Keratinocyte (primary cell): ENCODE data around the gene MDM4. TPM values are rescaled to one million over a fixed set of nuclear protein-coding genes. Genes with fewer than 3 reads are reported as not detected.

Experiments
- DNase-seq: peaks from one replicate; pipeline ENCODE4 v3.0.0-alpha.2; 2011; ENCODE audit warnings: low read depth, missing footprints, low spot score
- FAIRE-seq: peaks from 2 replicates; lab custom pipeline; 2011; peaks lifted over from hg19 to GRCh38; lab: Jason Lieb, UNC
- H2AFZ ChIP-seq: 2 replicates; pipeline ENCODE4 v1.6.0; 2012; ENCODE audit warnings: low read length, control low read depth, inconsistent platforms; ENCODE audit not compliant: control insufficient read depth
- H3K27ac ChIP-seq: 2 replicates; pipeline ENCODE4 v1.5.1; 2011; ENCODE audit warnings: low read length; ENCODE audit not compliant: control insufficient read depth, insufficient read depth
- H3K27me3 ChIP-seq: 3 replicates; pipeline ENCODE4 v1.6.0; 2011; ENCODE audit warnings: low read length; ENCODE audit not compliant: control insufficient read depth, insufficient read depth; ENCODE audit errors: extremely low read depth
- H3K36me3 ChIP-seq, 2 experiments: 2 replicates in 1 of 2; 3 replicates in 1 of 2; pipeline ENCODE4 v1.5.1; 2011; ENCODE audit warnings: low read length in 2 of 2, mild to moderate bottlenecking in 1 of 2; ENCODE audit not compliant: control insufficient read depth in 2 of 2, insufficient read depth in 2 of 2; ENCODE audit errors: extremely low read depth in 1 of 2
- H3K4me1 ChIP-seq: 3 replicates; pipeline ENCODE4 v1.5.1; 2011; ENCODE audit warnings: low read length; ENCODE audit not compliant: control insufficient read depth, insufficient read depth; ENCODE audit errors: extremely low read depth
- H3K4me2 ChIP-seq: 3 replicates; pipeline ENCODE4 v1.6.0; 2011; ENCODE audit warnings: low read depth, low read length; ENCODE audit not compliant: control insufficient read depth, insufficient read depth; ENCODE audit errors: extremely low read depth
- H3K4me3 ChIP-seq, 3 experiments: fragments of 200-600 bp in 1 of 3; sonication (generic) in 1 of 3; 2 replicates in 2 of 3; 3 replicates in 1 of 3; pipeline ENCODE4 v1.5.1; 2011 to 2016; ENCODE audit warnings: low read length in 3 of 3, mild to moderate bottlenecking in 3 of 3, control low read depth in 2 of 3, inconsistent platforms in 1 of 3, low read depth in 1 of 3, mixed read lengths in 1 of 3, mixed run types in 1 of 3, moderate library complexity in 1 of 3; ENCODE audit not compliant: control insufficient read depth in 2 of 3, insufficient read depth in 2 of 3; ENCODE audit errors: extremely low read depth in 1 of 3
- H3K79me2 ChIP-seq: 2 replicates; pipeline ENCODE4 v1.6.0; 2012; ENCODE audit warnings: low read length; ENCODE audit not compliant: control insufficient read depth, insufficient read depth
- H3K9ac ChIP-seq: 3 replicates; pipeline ENCODE4 v1.6.0; 2011; ENCODE audit warnings: low read length; ENCODE audit not compliant: control insufficient read depth, insufficient read depth; ENCODE audit errors: extremely low read depth
- H3K9me1 ChIP-seq: 3 replicates; pipeline ENCODE4 v1.6.0; 2011; ENCODE audit warnings: low read length; ENCODE audit not compliant: control insufficient read depth, insufficient read depth; ENCODE audit errors: extremely low read depth
- H3K9me3 ChIP-seq: 2 replicates; pipeline ENCODE4 v1.5.1; 2012; ENCODE audit warnings: low read depth, low read length; ENCODE audit not compliant: control insufficient read depth
- H4K20me1 ChIP-seq: 3 replicates; pipeline ENCODE4 v1.6.0; 2011; ENCODE audit warnings: low read length; ENCODE audit not compliant: control insufficient read depth, insufficient read depth; ENCODE audit errors: extremely low read depth
- EZH2 ChIP-seq: IDR thresholded peaks from one replicate; pipeline ENCODE4 v1.6.1; 2012; ENCODE audit warnings: inconsistent platforms, mild to moderate bottlenecking, low read length, moderate library complexity
- dilution Hi-C: fragments of 300-500 bp; cut with MboI; formaldehyde crosslinking; loops from one replicate; pipeline ENCODE4 v1.7.0; 2020; ENCODE audit warnings: low sequenced_read_pairs; ENCODE audit not compliant: extremely low pct_ligation_motif_present
- polyA plus RNA-seq, 5 experiments: library from polyadenylated mRNA; depleted of rRNA in 3 of 5; stranded (reverse) in 3 of 5; stranded (forward) in 1 of 5; unstranded in 1 of 5; fragments of >200 nt; gene quantifications; 1 replicate in 1 of 5; 2 replicates in 3 of 5; 3 replicates in 1 of 5; pipeline versions ENCODE4 v1.2.1 to v1.2.3, GENCODE V29; 2011 to 2012; ENCODE audit warnings: missing spikeins in 2 of 5, low read depth in 1 of 5, low replicate concordance in 1 of 5
- TF ChIP-seq, protein P1 (sequence below), 3 experiments: IDR thresholded peaks in 1 of 3; conservative IDR thresholded peaks in 1 of 3; optimal IDR thresholded peaks in 1 of 3; 2 replicates in 2 of 3; 3 replicates in 1 of 3; pipeline versions ENCODE3 to v1.5.1; 2011; ENCODE audit warnings: low read length in 3 of 3, mild to moderate bottlenecking in 3 of 3, moderate library complexity in 2 of 3, control low read depth in 1 of 3, inconsistent platforms in 1 of 3; ENCODE audit not compliant: insufficient read depth in 2 of 3; ENCODE audit errors: extremely low read depth in 1 of 3

The MDM4 gene
- polyA plus RNA-seq, 1 donor (not counting 4 experiments of a cell fraction or from before 2014, with no cell fraction given) = 17.8 TPM

DNA sequence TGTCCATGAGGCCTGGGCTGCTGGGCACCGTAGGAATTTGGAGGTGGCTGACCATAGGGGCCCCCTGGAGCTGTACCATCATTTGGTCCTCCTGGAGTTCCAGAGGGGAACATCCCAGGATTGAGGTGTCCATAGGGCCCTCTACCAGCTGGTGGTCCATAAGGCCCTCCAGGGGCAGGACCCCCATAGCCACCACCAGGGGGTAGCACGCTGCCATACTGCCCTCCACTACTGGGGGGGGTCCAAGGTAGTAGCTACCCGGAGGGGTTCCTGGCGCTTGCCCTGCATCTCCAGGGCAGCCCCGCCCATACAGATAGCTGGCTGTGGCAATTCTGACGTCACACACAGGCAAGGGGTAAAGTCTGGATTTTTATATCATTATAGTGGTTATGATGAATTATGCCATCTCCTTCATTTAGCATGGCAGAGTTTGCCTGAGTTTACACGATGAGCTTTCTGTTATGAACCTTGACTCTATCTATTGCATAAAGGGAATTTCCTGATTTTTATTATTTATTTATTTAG, 13.2 kb downstream of the MDM4 start:
- no peaks in the 10 kb centered on the region for H3K9me1 ChIP-seq
- no peaks in the 10 kb centered on the region for H3K27me3 ChIP-seq
- H4K20me1 ChIP-seq = no peaks in the 10 kb centered on the region
- DNase-seq = no peak
- H3K27ac ChIP-seq = no peak overlapping the region
- H3K4me3 ChIP-seq = no peak overlapping the region
- H3K4me1 ChIP-seq = peaks cover 8% of the 10 kb centered on the region
- H3K79me2 ChIP-seq = peaks cover 2% of the 10 kb centered on the region
- H3K9ac ChIP-seq = no peak overlapping the region
- no peak overlapping the region for H2AFZ ChIP-seq
- dilution Hi-C loops = no loop called here
- no peak for TF ChIP-seq EZH2
- H3K4me2 ChIP-seq = no peak overlapping the region
- H3K36me3 ChIP-seq = peaks cover 15 to 31% of the 10 kb centered on the region in 2 experiments
- no peak for FAIRE-seq
- no peaks in the 10 kb centered on the region for H3K9me3 ChIP-seq

DNA sequence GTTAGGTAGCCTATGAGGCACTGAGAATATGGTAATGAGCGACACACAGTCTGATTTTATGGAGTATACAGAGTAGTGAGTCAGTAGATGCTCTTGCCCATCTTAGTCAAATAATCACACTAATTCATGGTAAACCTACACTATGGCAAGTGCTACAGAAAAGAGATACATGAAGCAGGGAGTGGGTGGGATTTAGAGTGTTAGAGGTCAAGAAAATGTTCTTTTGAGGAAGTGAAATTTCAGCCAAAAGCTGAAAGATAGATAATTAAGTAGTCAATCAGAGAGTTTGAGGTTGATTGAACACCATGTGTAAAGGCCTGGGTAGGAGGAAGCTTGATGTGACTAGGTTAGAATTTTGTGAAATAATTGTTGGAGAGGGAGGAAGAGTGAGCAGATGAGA, 14.7 kb downstream of the MDM4 start:
- dilution Hi-C loops = no loop called here
- no peaks in the 10 kb centered on the region for H3K9me3 ChIP-seq
- FAIRE-seq (no peak), DNase-seq (no peak)
- no peaks in the 10 kb centered on the region for H3K4me1 ChIP-seq
- H3K27ac ChIP-seq = no peak overlapping the region
- H2AFZ ChIP-seq = no peak overlapping the region
- no peaks in the 10 kb centered on the region for H3K79me2 ChIP-seq
- H3K36me3 ChIP-seq = peaks cover 12 to 22% of the 10 kb centered on the region in 2 experiments
- no peak overlapping the region for H3K4me3 ChIP-seq
- H3K9me1 ChIP-seq = no peaks in the 10 kb centered on the region
- no peak overlapping the region for H3K4me2 ChIP-seq
- H3K9ac ChIP-seq = no peak overlapping the region
- no peaks in the 10 kb centered on the region for H4K20me1 ChIP-seq
- no peak for TF ChIP-seq EZH2
- TF ChIP-seq, protein P1, sequence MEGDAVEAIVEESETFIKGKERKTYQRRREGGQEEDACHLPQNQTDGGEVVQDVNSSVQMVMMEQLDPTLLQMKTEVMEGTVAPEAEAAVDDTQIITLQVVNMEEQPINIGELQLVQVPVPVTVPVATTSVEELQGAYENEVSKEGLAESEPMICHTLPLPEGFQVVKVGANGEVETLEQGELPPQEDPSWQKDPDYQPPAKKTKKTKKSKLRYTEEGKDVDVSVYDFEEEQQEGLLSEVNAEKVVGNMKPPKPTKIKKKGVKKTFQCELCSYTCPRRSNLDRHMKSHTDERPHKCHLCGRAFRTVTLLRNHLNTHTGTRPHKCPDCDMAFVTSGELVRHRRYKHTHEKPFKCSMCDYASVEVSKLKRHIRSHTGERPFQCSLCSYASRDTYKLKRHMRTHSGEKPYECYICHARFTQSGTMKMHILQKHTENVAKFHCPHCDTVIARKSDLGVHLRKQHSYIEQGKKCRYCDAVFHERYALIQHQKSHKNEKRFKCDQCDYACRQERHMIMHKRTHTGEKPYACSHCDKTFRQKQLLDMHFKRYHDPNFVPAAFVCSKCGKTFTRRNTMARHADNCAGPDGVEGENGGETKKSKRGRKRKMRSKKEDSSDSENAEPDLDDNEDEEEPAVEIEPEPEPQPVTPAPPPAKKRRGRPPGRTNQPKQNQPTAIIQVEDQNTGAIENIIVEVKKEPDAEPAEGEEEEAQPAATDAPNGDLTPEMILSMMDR (optimal IDR thresholded peaks at IDR 0.05 in 1 of 3, IDR thresholded peaks at IDR 0.05 in 1 of 3, conservative IDR thresholded peaks at IDR 0.05 in 1 of 3; ENCODE audit: extremely low read depth in 1 of 3, insufficient read depth in 2 of 3, low read length in 3 of 3) = no peak
- H3K27me3 ChIP-seq = no peaks in the 10 kb centered on the region

DNA sequence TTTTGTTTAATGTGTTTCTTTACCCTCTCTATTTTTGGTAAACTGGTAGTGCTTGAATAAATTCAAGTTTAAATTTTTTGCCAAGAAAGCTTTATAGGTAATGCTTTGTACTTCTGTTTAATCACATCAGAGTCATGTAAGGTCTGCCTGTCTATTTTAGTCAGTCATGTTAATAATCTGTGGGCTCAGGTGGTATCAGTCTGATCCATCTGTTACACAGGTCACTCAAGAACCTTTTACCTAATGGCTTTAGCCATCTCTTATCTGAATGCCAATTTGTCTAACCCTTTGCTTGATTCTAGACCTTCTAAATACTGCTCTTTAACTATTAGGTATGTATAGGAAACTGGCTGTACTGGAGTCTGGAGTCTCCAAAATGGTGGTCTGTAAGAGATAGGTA, 16.6 kb downstream of the MDM4 start:
- Histone ChIP-seq H3K4me2 (no peak overlapping the region), H3K9me3 (no peaks in the 10 kb centered on the region), H3K9ac (no peak overlapping the region), H3K27ac (no peak overlapping the region), H3K36me3 (peaks cover 9 to 25% of the 10 kb centered on the region in 2 experiments), H3K4me3 (no peak overlapping the region), H3K9me1 (no peaks in the 10 kb centered on the region), H3K27me3 (no peaks in the 10 kb centered on the region), H3K79me2 (no peaks in the 10 kb centered on the region), H3K4me1 (no peaks in the 10 kb centered on the region), H4K20me1 (no peaks in the 10 kb centered on the region), H2AFZ (no peak overlapping the region)
- FAIRE-seq = no peak
- DNase-seq = no peak
- TF ChIP-seq, protein P1 (optimal IDR thresholded peaks at IDR 0.05 in 1 of 3, IDR thresholded peaks at IDR 0.05 in 1 of 3, conservative IDR thresholded peaks at IDR 0.05 in 1 of 3; ENCODE audit: extremely low read depth in 1 of 3, insufficient read depth in 2 of 3, low read length in 3 of 3) = no peak
- TF ChIP-seq EZH2 = no peak
- dilution Hi-C loops = no loop called here
